Sigmoid colon (tissue), 7 donors: ENCODE results near the gene LMAN2. TPM values are rescaled to one million over a fixed set of nuclear protein-coding genes. Genes with fewer than 3 reads are reported as not detected.

Experiments
- DNase-seq: peaks from one replicate; pipeline ENCODE4 v3.0.0-alpha.2; 2019
- H3K27ac ChIP-seq, 4 donors: fragments of 200-600 bp; sonication (generic); one replicate each; pipeline ENCODE4 v1.5.1; 2016 to 2019; ENCODE audit warnings: mild to moderate bottlenecking in 1 of 4
- H3K27me3 ChIP-seq, 3 donors: fragments of 200-600 bp; sonication (generic); one replicate each; pipeline ENCODE4 v1.5.1; 2019; ENCODE audit warnings: mild to moderate bottlenecking in 1 of 3
- H3K36me3 ChIP-seq, 4 donors: fragments of 200-600 bp; sonication (generic); one replicate each; pipeline ENCODE4 v1.5.1; 2016 to 2019
- H3K4me1 ChIP-seq, 4 donors: fragments of 200-600 bp; sonication (generic); one replicate each; pipeline ENCODE4 v1.5.1; 2017 to 2019
- H3K4me3 ChIP-seq, 4 donors: fragments of 200-600 bp; sonication (generic); one replicate each; pipeline ENCODE4 v1.5.1; 2017 to 2019; ENCODE audit warnings: mild to moderate bottlenecking in 2 of 4, moderate library complexity in 1 of 4
- H3K9me3 ChIP-seq, 4 donors: fragments of 200-600 bp in 3 of 4; sonication (generic) in 3 of 4; one replicate each; pipeline versions ENCODE4 v1.5.1 to v1.6.1; 2013 to 2019
- CTCF ChIP-seq, 4 experiments: fragments of 450-650 bp in 3 of 4; fragments of 200-600 bp in 1 of 4; IDR thresholded peaks; one replicate each; pipeline ENCODE4 v1.5.1; 2016 to 2019; ENCODE audit warnings: antibody characterized with exemption in 4 of 4, mild to moderate bottlenecking in 3 of 4, moderate library complexity in 2 of 4
- EP300 ChIP-seq, 4 donors: sonication (generic); formaldehyde crosslinking; IDR thresholded peaks; one replicate each; pipeline ENCODE4 v1.6.1; 2017; ENCODE audit warnings: antibody characterized with exemption in 4 of 4
- POLR2A ChIP-seq, 2 donors: fragments of 450-650 bp; IDR thresholded peaks; one replicate each; pipeline ENCODE4 v1.6.1; 2016; ENCODE audit warnings: antibody characterized with exemption in 2 of 2, mild to moderate bottlenecking in 2 of 2, moderate library complexity in 2 of 2
- POLR2AphosphoS5 ChIP-seq, 4 donors: sonication (generic); formaldehyde crosslinking; IDR thresholded peaks; one replicate each; pipeline ENCODE4 v1.6.1; 2017; ENCODE audit warnings: antibody characterized with exemption in 4 of 4
- WGBS, 2 donors: extraction: QIAGEN DNeasy Blood & Tissue Kit; methylation state at CpG; one replicate each; pipeline ENCODE4 v1.1.7; 2013; 5-methylcytosine and 5-hydroxymethylcytosine counted together
- intact Hi-C: fragments of 100-400 bp; cut with DNase I; formaldehyde crosslinking; loops from one replicate; pipeline ENCODE4 v1.15.1; 2023
- polyA plus RNA-seq, 3 donors: library from polyadenylated mRNA; stranded (reverse); fragments of 200-250 nt; gene quantifications; one replicate each; pipeline ENCODE4 v1.2.3, GENCODE V29; 2013
- total RNA-seq, 4 donors: library from RNA; depleted of rRNA; stranded (reverse); fragments of >200 nt; gene quantifications; one replicate each; pipeline ENCODE4 v1.1.0, GENCODE V29; 2016
- donor health status: healthy with polysubstance abuse.
- donor health status: Bipolar disorder and iron deficiency.
- donor health status: healthy.

The LMAN2 gene
- total and polyA plus RNA-seq, 7 donors, result 62.5 to 244 (median 108) TPM

GRCh38 chr5:177300951-177301350 lies 50.5 kb downstream of the LMAN2 start:
- DNase-seq, result no peak
- no peak for TF ChIP-seq EP300 (IDR thresholded peaks at IDR 0.05)
- no peak for TF ChIP-seq CTCF (IDR thresholded peaks at IDR 0.05)
- TF ChIP-seq POLR2AphosphoS5 (IDR thresholded peaks at IDR 0.05), result no peak
- TF ChIP-seq POLR2A (IDR thresholded peaks at IDR 0.05), result no peak
- no peaks in the 10 kb centered on the region for H3K9me3 ChIP-seq
- peaks cover 0 to 28% (median 6%) of the 10 kb centered on the region in 4 donors for H3K36me3 ChIP-seq
- no peaks in the 10 kb centered on the region for H3K27me3 ChIP-seq
- intact Hi-C loops, result no loop called here
- peak overlapping the region; percentile 46 to 71 (median 57) for H3K27ac ChIP-seq
- H3K4me1 ChIP-seq, result peaks cover 0 to 61% (median 47%) of the 10 kb centered on the region in 4 donors
- no peak overlapping the region for H3K4me3 ChIP-seq
- WGBS, 2 donors, result 71 to 80% methylated on average over 2 of the region's 2 CpGs

GRCh38 chr5:177300236-177300880 lies 51.1 kb downstream of the LMAN2 start:
- Histone ChIP-seq H3K27ac (peak overlapping the region; percentile 46 to 71 (median 57)), H3K4me1 (peaks cover 0 to 56% (median 45%) of the 10 kb centered on the region in 4 donors), H3K4me3 (no peak overlapping the region), H3K27me3 (no peaks in the 10 kb centered on the region), H3K9me3 (no peaks in the 10 kb centered on the region), H3K36me3 (peaks cover 3 to 28% (median 9%) of the 10 kb centered on the region in 4 donors)
- intact Hi-C loops, result no loop called here
- 1 to 3% methylated on average over 4 of the region's 4 CpGs for WGBS, 2 donors
- TF ChIP-seq POLR2A (IDR thresholded peaks at IDR 0.05), result no peak
- peak in 2 of 4 donors; percentile 24 to 58 for TF ChIP-seq POLR2AphosphoS5 (IDR thresholded peaks at IDR 0.05)
- DNase-seq, result peak; percentile 76

- TF ChIP-seq POLR2A (IDR thresholded peaks at IDR 0.05) (no peak), POLR2AphosphoS5 (IDR thresholded peaks at IDR 0.05) (no peak), CTCF (IDR thresholded peaks at IDR 0.05) (no peak), EP300 (IDR thresholded peaks at IDR 0.05) (no peak)
- 27 to 56% methylated on average over 9 of the region's 9 CpGs for WGBS, 2 donors
- H3K36me3 ChIP-seq, result peaks cover 9 to 31% (median 15%) of the 10 kb centered on the region in 4 donors
- H3K27ac ChIP-seq, result peak overlapping the region; percentile 46 to 71 (median 57)
- no peaks in the 10 kb centered on the region for H3K9me3 ChIP-seq
- peaks cover 0 to 49% (median 39%) of the 10 kb centered on the region in 4 donors for H3K4me1 ChIP-seq
- DNase-seq, result no peak
- intact Hi-C loops, result no loop called here
- H3K4me3 ChIP-seq, result no peak overlapping the region
- no peaks in the 10 kb centered on the region for H3K27me3 ChIP-seq
Measured at GRCh38 chr5:177299697-177300096, 51.8 kb downstream of the LMAN2 start.

- Histone ChIP-seq H3K9me3 (no peaks in the 10 kb centered on the region), H3K27me3 (no peaks in the 10 kb centered on the region), H3K4me1 (peaks cover 0 to 39% (median 31%) of the 10 kb centered on the region in 4 donors), H3K27ac (no peak overlapping the region), H3K36me3 (peaks cover 22 to 49% (median 32%) of the 10 kb centered on the region in 4 donors), H3K4me3 (no peak overlapping the region)
- intact Hi-C loops, result no loop called here
- 88 to 94% methylated on average over 2 of the region's 2 CpGs for WGBS, 2 donors
- TF ChIP-seq POLR2AphosphoS5 (IDR thresholded peaks at IDR 0.05) (no peak), CTCF (IDR thresholded peaks at IDR 0.05) (no peak), POLR2A (IDR thresholded peaks at IDR 0.05) (no peak), EP300 (IDR thresholded peaks at IDR 0.05) (no peak)
- no peak for DNase-seq
Measured at GRCh38 chr5:177297922-177298321, 53.5 kb downstream of the LMAN2 start.

GRCh38 chr5:177296581-177296980 lies 54.9 kb downstream of the LMAN2 start:
- no peaks in the 10 kb centered on the region for H3K9me3 ChIP-seq
- TF ChIP-seq EP300 (IDR thresholded peaks at IDR 0.05) (no peak), POLR2AphosphoS5 (IDR thresholded peaks at IDR 0.05) (no peak), CTCF (IDR thresholded peaks at IDR 0.05) (no peak), POLR2A (IDR thresholded peaks at IDR 0.05) (no peak)
- H3K27me3 ChIP-seq, result no peaks in the 10 kb centered on the region
- DNase-seq, result no peak
- H3K27ac ChIP-seq, result no peak overlapping the region
- peaks cover 28 to 60% (median 44%) of the 10 kb centered on the region in 4 donors for H3K36me3 ChIP-seq
- intact Hi-C loops, result no loop called here
- peaks cover 0 to 25% (median 18%) of the 10 kb centered on the region in 4 donors for H3K4me1 ChIP-seq
- WGBS, 2 donors, result 16 to 43% methylated on average over 4 of the region's 4 CpGs
- H3K4me3 ChIP-seq, result no peak overlapping the region
